Urinary bladder (tissue), 4 donors: ENCODE measurements around the gene KLHDC3. TPM values are rescaled to one million over a fixed set of nuclear protein-coding genes. Genes with fewer than 3 reads are reported as not detected.
"Not testable (repeated sequence)": the region's sequence is repeated elsewhere in the genome, so short reads cannot be mapped to it uniquely, and the experiment has no call there.

Source experiments
- DNase-seq: peaks from one replicate; pipeline ENCODE4 v3.0.0-alpha.2; 2015; ENCODE audit errors: extremely low spot score
- H3K27ac ChIP-seq: one replicate; pipeline ENCODE4 v1.5.1; 2013; ENCODE audit warnings: low read depth, mild to moderate bottlenecking, moderate library complexity
- H3K36me3 ChIP-seq: one replicate; pipeline ENCODE4 v1.6.1; 2013; ENCODE audit warnings: mild to moderate bottlenecking, moderate library complexity; ENCODE audit not compliant: insufficient read depth
- H3K4me1 ChIP-seq: one replicate; pipeline ENCODE4 v1.6.1; 2013; ENCODE audit warnings: mild to moderate bottlenecking, moderate library complexity; ENCODE audit not compliant: insufficient read depth
- H3K4me3 ChIP-seq: one replicate; pipeline ENCODE4 v1.5.1; 2013; ENCODE audit warnings: low read depth, low read length
- WGBS: extraction: QIAGEN DNeasy Blood & Tissue Kit; methylation state at CpG from one replicate; pipeline ENCODE4 v1.1.7; 2013; 5-methylcytosine and 5-hydroxymethylcytosine counted together
- polyA plus RNA-seq: library from polyadenylated mRNA; stranded (reverse); fragments of 200-250 nt; gene quantifications from one replicate; pipeline ENCODE4 v1.2.3, GENCODE V29; 2013
- total RNA-seq: library from RNA; depleted of rRNA; stranded (reverse); fragments of >200 nt; gene quantifications from one replicate; pipeline ENCODE4 v1.2.3, GENCODE V29; 2014
- donor health status: healthy with polysubstance abuse.
- donor health status: healthy.

Gene KLHDC3
- total and polyA plus RNA-seq, 2 donors = 75.8 to 90.4 TPM

DNA sequence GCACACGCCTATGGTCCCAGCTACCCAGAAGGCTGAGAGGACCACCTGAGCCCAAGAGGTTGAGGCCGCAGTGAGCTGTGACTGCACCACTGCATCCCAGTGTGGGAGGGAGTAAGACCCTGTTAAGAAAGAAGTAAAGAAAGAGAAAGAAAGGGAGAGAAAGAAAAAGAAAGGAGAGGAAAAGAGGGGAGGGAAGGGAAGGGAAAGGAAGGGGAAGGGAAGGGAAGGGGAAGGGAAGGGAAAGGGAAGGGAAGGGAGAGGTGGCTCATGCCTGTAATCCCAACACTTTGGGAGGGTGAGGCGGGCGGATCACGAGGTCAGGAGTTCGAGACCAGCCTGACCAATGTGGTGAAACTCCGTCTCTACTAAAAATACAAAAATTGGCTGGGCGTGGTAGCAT lies 27.4 kb downstream of the KLHDC3 start:
- not testable (repeated sequence) for DNase-seq, H3K4me3 ChIP-seq, H3K4me1 ChIP-seq, H3K27ac ChIP-seq, H3K36me3 ChIP-seq
- WGBS = 94% methylated on average over 8 of the region's 8 CpGs

DNA sequence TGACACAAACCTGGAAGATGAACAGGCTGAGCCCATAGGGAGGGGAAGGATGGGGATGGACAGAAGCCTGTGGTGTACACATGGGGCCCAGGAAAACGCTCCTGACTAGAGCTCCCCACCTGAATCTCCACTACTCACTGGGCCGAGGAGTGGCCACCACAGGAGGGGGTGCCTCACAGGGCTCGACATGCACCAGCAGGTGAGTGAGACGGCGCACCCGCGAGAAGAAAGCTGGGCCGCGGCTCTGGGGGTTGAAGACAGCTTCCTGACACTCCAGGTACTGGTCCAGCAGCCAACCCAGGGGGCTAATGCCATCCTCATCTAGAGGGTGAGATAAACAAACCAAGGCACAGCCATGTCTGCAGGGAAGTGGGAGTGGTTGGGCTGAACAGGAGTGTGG lies 29.3 kb downstream of the KLHDC3 start:
- DNase-seq = no peak

DNA sequence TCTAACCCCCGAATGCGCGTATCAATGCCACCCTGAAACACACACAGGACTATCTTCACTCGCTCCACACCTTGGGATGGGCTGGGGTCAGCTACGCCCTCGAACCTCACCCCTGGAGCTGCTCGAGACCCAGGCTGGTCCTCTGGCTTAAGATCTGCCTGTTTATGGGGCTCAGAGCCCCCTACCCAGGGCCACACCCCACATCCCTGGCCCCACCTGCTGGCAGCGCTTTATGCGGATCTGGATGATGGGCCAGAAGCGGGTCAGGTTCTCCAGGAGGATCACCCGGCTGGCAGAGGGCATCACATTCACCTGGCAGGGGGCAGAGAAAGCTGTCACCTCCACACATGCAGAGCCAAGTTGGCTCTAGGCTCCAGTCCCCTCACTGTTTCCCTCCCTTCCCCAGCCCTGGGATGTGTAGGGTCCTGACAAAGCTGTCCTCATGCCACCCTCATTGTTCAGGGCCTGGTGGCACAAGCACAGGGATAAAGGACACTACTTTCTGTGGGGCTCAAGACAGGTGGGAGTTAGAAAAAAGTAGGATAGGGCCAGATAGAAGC lies 31.4 kb downstream of the KLHDC3 start:
- Histone ChIP-seq H3K4me3 (no peak overlapping the region), H3K4me1 (no peaks in the 10 kb centered on the region), H3K27ac (no peak overlapping the region), H3K36me3 (no peaks in the 10 kb centered on the region)
- 94% methylated on average over 11 of the region's 11 CpGs for WGBS
- no peak for DNase-seq

More for the DNA sequence above, 29.3 kb downstream of the KLHDC3 start:
- Histone ChIP-seq H3K36me3 (no peaks in the 10 kb centered on the region), H3K4me3 (no peak overlapping the region), H3K4me1 (no peaks in the 10 kb centered on the region), H3K27ac (no peak overlapping the region)
- WGBS = 92% methylated on average over 9 of the region's 9 CpGs

DNA sequence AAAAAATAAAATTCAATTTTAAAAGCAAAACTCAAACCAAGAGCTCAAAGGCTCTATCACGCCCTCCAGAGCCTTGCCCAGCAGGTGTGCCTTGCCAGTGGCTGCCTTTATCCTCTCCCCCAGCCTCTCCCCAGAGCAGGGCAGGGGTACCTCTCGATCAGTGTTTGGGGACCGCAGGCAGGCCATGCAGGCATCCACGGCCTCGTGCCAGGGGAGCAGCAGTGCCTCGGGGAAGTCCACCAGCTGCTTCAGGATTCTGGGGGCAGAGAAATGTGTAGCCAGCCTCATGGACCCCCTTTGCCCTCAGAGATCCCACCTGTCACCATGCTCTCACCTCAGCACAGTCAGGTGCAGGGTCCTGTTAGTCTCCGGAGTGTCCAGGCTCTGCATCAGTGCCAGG lies 33.9 kb downstream of the KLHDC3 start:
- no peaks in the 10 kb centered on the region for H3K36me3 ChIP-seq

DNA sequence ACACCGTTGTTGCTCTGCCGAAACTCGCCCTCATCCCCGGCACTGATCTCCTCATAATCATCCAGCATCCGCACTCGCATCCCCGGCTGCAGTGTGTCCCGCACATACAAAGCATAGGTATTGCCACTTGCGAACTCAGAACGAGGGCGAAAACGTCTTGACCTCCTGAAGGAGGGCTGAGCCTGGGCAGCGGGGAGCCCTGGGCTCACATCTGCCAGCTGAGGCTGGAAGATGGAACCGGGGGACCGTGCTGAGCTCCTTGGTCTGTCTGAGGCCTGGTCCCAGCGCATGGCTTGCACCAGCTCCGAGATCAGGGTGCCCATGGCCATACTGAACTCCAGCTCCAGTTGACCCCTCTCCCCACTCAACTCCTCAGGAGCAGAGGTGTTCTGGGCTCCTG lies 36.9 kb downstream of the KLHDC3 start:
- H3K4me1 ChIP-seq = no peaks in the 10 kb centered on the region
- WGBS = 93% methylated on average over 17 of the region's 17 CpGs
- no peaks in the 10 kb centered on the region for H3K36me3 ChIP-seq
- DNase-seq = no peak
- H3K27ac ChIP-seq = no peak overlapping the region
- H3K4me3 ChIP-seq = no peak overlapping the region

More for the DNA sequence above, 33.9 kb downstream of the KLHDC3 start:
- 91% methylated on average over 7 of the region's 7 CpGs for WGBS
- no peak overlapping the region for H3K27ac ChIP-seq
- H3K4me1 ChIP-seq = no peaks in the 10 kb centered on the region
- no peak for DNase-seq
- no peak overlapping the region for H3K4me3 ChIP-seq

DNA sequence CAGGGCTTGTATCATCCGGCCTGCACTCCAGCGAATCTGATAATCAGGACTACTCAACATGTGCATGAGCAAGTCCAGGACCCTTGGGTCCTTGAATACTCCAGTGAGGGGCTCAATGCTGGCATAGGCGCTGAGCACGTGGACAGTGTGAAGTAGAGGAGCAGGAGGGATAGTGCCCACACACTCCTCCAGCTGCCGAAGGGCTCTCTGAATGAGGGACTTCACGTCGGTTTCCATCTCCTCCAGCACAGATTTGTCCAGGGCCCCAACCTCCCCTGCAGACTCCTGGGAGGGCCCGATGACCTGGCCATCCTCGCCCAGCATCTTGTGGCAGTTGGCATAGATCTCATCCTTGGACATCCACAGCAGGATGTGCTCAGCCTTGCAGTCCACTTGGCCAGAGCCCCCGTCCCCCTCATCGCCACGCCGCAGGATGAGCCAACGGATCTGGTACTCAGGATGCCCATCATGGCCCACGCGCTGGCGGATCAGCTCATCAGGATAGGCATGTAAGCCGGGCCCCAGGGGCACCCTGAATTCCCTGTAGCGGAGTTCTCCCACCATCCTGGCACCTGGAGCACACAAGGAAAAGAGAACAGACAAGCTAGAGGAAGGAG lies 38.3 kb downstream of the KLHDC3 start:
- H3K27ac ChIP-seq = no peak overlapping the region
- DNase-seq = no peak
- H3K4me3 ChIP-seq = no peak overlapping the region
- H3K4me1 ChIP-seq = no peaks in the 10 kb centered on the region
- WGBS = 79% methylated on average over 19 of the region's 19 CpGs
- no peaks in the 10 kb centered on the region for H3K36me3 ChIP-seq

DNA sequence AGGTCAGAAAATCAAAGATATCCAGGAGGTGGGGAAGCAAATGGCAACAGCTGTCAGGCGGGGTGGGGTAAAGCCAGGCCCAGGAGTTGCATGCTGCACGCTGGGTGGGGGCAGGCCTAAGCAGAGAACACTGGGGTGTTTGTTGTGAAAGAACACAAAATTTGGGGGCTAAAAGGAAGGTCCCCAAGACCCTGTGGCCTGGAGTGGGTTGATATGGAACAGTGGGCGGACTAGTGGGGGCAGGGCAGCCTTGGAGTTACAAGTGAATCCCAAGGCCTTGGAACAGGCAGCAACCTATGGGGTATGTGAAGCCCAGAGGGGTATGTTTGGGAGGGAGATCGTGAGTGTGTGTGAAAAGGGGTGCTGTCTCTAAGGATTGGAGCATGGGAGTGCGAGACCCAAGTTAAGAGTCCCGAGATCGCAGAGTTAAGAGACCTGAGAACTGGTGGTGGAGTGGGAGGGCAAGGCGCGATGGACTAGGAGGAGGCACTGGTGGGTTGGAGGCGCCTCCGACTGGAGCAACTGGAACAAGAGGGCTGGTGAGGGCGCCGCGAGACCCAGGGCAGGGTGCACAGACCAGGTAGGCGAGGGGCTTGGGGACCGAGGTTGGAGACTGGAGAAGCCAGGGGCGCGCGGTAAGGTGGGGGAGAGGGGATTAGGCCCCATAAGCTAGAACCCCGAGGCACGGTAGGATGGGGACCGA lies 38.9 kb downstream of the KLHDC3 start:
- Histone ChIP-seq H3K27ac (peak overlapping the region; percentile 93), H3K36me3 (no peaks in the 10 kb centered on the region), H3K4me3 (peak overlapping the region; percentile 82), H3K4me1 (no peaks in the 10 kb centered on the region)
- WGBS = 16% methylated on average over 22 of the region's 22 CpGs
- DNase-seq = no peak

DNA sequence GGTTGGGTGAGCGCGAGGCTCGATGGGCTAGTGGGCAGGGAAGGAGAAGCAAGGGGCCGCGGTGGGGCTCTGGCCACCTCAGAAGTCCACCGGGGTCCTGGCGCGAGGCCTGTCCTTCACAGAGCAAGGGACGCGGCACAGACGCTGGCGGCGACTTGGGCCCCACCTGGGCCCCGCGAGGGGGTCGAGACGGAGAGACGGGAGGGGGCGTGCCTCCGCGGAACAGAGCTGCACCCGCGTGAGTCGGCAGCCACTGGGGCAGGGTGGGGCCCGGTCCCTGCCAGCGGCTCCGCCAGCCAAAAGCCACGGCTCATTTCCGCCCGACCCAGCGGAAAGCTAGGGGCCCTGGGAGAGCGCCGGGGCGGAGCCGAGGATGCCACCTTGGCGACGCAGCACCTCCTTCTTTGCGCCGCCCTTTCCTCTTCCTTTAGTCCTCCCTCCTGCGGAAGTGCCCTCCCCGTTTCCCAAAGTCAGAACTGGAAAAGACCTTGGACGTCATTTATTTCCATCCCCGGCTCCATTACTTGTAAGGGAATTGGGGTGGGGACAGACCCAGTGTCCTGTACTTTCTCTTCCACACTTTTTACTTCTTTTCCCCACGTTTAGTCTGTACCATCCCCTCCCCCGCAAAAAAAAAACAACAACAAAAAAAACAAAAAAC lies 39.6 kb downstream of the KLHDC3 start, which contains the start of gene CUL7:
Gene CUL7 (minus strand): TSS at position 307 of the 661 bp plus-strand sequence. CDS start 1,063 bp downstream, outside the sequence.
- WGBS = 2% methylated on average over 45 of the region's 45 CpGs
- H3K4me1 ChIP-seq = no peaks in the 10 kb centered on the region
- H3K36me3 ChIP-seq = no peaks in the 10 kb centered on the region
- peak within 1 kb of the TSS; percentile 93 for H3K27ac ChIP-seq
- DNase-seq = peak; percentile 89
- peak within 1 kb of the TSS; percentile 82 for H3K4me3 ChIP-seq

DNA sequence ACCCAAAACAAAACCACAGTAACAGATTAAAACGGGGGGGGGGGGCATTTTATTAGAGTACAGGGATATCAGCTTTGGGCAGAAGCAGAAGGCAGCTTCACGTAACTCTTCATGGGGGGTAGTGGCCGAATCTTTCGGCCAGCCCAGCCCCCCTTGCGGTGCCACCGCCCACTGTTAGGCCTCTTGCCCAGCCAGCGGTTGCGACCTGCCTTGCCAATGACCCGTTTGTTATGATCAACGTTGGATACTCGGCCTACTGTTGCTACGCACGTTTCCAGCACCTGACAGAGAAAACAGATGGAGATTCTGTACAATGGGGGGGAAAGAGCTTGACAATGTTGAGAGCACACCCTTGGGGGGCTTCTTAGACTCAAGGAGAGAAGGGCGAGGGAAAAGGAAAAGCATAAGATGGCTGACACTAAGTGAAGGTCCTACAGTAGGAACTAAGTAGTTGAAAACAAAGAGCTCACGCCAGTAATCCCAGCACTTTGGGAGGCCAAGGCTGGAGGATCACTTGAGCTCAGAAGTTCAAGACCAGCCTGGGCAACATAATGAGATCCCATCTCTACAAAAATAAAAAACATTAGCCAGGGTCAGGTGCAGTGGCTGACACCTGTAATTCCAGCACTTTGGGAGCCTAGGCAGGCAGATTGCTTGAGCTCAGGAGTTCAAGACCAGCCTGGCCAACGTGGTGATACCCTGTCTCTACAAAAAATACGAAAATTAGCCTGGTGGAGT lies 40.3 kb downstream of the KLHDC3 start:
- Histone ChIP-seq H3K36me3 (no peaks in the 10 kb centered on the region), H3K4me1 (no peaks in the 10 kb centered on the region), H3K27ac (peak overlapping the region; percentile 93), H3K4me3 (peak overlapping the region; percentile 82)
- 66% methylated on average over 17 of the region's 17 CpGs for WGBS
- no peak for DNase-seq

DNA sequence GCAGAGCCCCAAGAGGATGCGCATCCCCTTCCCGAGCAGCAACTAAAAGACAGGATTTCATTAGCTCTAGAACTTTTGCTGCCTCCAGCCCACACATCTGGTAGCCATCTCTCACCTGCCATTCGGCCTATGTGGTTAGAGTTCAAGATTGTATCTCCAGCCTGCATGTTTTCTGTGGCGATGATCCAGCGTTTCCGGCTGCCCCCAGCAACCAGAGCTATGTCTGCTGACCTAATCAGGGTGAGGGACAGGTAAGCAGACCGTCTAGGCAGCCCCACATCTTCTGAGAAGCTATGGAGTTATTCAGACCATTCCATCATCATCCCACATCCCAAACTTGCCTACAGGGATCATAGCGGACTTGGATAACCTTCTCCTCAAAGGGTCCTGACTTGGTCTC lies 41.9 kb downstream of the KLHDC3 start:
- Histone ChIP-seq H3K27ac (no peak overlapping the region), H3K36me3 (no peaks in the 10 kb centered on the region), H3K4me3 (no peak overlapping the region), H3K4me1 (no peaks in the 10 kb centered on the region)
- 83% methylated on average over 8 of the region's 8 CpGs for WGBS
- DNase-seq = no peak

DNA sequence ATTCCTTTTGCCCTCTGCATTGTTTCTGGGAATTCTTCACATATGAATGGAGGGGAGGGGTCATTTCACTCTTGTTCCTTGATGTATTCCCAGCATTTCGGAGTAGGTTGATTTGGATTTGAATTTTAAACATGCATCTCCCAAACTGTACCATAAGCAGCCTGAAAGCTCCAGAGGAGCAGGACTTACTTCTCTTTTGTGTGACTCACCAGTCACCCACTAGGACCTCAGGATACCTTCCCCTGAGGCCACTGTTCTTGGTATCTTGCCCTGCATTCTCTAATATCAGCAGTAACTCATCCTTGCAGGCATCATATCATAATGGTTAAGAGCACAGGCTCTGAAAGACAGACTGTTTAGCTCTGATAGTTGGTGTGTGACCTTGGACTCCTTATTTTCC lies 44.5 kb downstream of the KLHDC3 start:
- no peaks in the 10 kb centered on the region for H3K4me1 ChIP-seq
- H3K4me3 ChIP-seq = peak overlapping the region; percentile 89
- no peaks in the 10 kb centered on the region for H3K36me3 ChIP-seq
- no peak for DNase-seq
- H3K27ac ChIP-seq = no peak overlapping the region
- 81% methylated on average over 1 of the region's 1 CpG for WGBS

DNA sequence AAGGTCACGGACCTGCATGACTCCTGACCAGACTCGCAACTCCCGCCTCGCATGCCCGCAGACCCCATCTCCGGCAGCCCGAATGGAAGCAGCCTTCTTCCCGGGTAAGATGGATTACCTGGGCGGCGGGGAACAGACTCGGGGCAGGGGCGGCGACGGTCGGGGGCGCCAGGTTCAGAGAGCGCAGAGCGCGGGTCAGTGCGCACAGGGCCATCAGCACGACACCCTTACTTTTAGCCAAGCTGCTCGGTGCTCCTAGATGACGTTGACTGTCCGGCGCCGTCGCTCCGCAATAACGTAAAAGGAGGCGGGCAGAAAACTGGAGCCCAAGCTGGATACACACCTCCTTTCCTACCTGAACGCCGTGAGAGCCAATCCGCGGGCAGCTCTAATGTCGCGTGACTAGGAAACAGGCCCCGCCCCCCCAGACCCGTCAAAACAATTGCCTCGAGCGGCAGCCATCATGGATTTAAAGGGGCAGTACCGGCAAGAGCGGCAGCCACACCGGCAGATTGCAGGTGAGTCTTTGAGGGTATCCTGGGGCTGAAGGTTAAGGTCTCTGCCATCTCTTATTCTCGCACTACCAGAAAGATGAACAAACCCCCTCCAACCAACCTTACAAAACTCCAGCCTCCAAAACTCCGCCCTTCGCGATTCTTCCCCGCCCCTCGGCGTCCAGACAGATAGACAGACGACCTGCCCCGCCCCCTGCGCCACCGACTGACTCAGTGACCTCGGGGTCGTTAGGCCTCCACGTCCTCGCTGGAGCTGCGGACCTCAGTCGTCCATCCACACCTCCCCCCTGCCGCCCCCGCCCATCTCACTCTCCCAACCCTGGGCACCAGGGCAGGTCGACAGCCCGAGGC lies 45.4 kb downstream of the KLHDC3 start, which contains the start of the genes KLC4 and MRPL2:
Gene KLC4 (plus strand): TSS at position 464 of the 866 bp plus-strand sequence. CDS start 1,705 bp downstream, outside the sequence.
Gene MRPL2 (minus strand): TSS at position 267 of the 866 bp plus-strand sequence. CDS start 53 bp downstream, at position 214.
- Histone ChIP-seq H3K36me3 (no peaks in the 10 kb centered on the region), H3K4me1 (no peaks in the 10 kb centered on the region), H3K27ac (peak within 1 kb of the TSS; percentile 91), H3K4me3 (peak within 1 kb of the TSS; percentile 89)
- WGBS = under 1% methylated on average over 64 of the region's 64 CpGs
- peak; percentile 98 for DNase-seq
